Cerebellar nuclear complex (tissue), 1 donor: ENCODE data around the gene CTSE.
"Not testable (repeated sequence)": the region's sequence is repeated elsewhere in the genome, so short reads cannot be mapped to it uniquely, and the experiment has no call there.

ENCODE experiments used
- DNase-seq, 2 experiments: peaks; one replicate each; lab custom pipeline; 2025; lab: John Stamatoyannopoulos, UW

CTSE gene

DNA sequence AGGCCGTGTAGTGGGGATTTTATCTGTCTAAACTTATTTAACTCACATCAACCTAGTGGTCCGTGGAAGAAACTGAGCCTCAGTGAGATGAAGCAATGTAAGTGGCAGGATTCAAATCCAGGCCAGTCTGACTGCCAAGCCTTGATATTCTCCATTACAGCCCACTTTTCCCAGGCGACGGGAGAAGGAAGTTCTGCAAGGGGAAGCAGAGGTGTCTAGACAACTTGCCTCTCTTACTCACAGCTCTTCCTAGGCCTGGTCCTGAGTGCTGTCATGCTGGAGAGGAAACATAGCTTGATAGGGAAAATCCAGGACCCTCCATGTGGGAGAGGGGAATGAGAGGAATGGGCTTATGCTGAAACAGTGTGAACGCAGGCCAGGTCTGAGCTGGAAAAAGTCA is 9.1 kb downstream of the CTSE start:
- no peak for DNase-seq

DNA sequence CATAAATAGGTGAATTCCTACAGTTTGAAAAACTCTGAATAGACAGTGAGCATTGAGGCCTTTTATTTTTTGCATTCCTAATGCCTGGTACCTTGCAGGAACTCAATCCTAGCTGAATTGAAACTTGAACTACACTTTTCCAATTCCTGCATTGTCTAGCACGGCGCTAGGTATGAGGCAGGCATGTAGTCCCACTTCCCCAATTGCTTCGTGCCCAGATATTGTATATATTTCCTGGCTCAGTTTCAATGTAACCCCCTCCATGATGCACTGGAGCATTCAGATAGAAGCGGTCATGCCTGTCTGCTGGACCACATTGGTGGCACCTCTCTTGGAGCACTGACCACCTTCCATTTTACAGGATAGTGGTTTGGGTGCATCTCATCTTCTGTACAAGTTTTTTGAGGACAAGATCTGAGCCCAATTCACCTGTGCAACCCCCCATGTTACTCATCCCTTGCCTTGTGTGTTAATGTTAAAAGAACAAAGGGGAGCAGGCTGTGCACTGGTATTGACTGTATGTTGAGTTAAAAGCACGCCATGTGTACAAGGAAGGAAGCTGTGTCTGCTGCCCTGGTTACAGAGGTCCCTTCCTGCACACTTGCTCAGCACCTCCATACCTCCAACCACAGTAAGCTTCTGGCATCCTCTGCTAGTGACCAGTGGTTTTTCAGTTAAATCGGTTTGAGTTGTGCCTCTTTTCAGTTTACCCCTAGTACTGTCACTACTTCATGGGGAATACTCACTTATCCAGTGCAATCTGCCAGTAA is 10.5 kb downstream of the CTSE start:
- no peak for DNase-seq

DNA sequence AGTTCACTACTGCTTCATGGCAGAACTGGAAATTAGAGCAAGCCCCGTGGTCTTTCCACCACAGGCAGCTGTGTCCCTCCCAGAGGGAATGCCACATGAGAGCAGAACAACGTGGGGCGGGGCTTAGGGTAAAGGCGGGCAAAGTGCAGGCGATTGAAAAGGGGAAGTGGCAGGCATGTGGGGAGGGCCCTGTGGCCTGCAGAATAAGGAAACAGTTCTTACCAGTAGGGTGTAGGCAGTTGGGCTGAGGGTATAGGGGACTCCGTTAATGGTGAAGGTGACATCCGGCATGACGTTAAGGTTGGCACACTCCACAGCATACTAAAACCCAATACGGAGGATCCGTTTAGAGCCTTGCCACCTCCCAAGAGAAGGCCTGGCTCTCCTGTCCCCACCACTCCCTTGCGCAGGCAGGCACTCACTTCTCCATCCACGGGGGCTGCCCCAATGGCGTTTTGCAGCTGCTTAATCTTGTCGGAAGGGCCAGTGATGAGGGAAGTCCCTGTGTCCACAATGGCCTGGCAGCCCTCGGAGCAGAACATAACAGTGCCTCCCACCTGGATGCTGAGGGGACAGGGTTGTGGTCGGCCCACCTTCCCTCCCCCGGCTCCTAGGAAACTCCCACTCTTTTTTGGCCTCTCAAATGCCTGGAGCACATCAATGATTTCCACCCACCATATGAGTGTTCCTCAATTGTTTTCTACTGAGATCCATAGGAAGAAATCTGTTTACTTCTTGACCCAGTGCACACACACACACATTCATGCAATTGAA is 11.4 kb downstream of the CTSE start:
- no peak for DNase-seq

DNA sequence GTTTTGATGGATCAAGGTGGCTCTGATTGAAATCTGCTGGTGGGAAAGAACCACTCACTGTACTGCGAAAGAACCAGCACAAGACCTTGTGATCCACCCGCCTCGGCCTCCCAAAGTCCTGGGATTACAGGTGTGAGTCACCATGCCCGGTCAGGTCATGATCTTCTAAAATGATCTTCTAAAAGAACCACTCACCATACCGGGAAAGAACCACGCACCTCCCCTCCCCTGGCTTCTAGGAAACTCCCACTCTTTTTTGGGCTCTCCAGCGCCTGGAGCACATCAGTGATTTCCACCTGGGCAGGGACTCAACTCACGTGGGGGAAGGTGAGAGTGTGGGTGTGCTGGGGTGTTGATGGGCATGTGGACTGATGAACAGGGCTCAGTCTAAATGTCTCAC is 12.6 kb downstream of the CTSE start:
- no peak for DNase-seq

DNA sequence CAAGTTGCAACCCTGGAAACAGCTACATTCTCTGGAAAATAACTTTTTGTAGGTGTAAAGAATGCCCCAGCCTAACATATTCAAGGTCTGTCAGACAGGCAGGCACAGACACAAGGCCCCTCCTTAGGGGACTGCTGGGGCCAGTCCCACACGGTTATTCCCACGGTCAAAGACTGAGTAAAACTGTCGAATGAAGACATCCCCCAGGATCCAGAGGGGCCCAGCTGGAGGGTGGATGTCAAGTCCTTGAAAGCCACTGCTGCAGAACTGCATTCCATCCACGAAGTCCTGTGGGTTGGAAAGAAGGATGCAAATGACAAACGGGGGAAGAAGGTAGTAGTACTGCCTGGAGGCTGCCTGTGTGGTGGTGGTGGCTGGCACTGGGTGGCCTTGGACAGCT is 13.6 kb downstream of the CTSE start:
- no peak for DNase-seq

DNA sequence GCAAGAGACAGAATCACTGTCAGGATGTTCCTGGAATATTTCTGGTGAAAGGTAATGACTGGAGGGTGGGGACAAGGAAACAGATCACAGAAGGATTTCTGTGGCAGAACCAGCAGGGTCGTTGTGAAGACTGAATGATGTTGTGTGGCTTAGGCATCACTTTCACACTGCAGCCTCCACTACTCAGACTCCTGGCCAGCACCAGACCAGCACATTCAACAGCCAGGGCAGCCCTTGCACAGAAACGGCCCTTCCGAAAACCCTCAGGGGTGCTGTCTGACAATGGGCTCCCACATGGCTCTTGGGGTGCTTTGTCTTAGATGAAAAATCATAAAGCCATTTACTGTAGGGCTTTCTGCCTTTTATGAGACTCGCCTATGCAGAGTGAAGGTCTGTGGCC is 16.7 kb downstream of the CTSE start:
- DNase-seq: no peak

DNA sequence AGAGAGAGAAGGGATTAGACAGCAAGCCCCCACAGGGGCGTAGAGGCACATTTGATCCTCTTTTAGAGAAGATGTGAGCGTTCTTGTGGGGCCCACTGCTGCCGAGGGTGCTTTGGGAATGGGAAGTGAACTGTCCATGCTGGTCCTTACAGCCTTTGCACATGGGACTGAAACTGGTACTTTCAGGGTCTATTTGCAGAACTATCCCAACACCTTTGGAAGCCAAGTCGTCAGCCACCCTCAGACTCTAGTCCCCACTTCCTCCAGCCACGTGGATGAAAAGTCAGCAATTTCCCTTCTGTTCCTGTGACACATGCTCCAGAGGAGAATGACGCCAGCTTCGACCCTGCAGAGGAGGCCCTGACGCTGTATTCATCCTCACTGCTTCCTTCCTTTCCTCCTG is 17.9 kb downstream of the CTSE start:
- no peak for DNase-seq

DNA sequence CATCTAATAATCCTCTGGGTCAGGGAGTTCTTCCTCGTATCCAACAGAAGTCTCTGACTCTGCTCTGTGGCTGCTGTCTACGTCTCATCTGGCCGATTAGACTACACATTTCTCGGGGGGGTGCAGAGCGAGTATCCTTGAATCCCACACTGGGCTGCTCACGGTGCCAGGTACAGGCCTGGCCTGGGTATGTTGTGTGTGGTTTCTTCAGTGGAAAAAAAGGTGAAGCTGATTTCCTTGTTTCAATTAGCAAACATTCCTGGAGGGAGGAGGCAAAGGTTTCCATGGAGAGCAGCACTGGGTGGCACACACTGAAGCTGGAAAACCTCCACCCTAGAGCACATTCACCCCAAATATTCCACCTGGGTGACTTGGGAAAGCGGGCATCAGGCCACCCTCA is 18.5 kb downstream of the CTSE start:
- no peak for DNase-seq

DNA sequence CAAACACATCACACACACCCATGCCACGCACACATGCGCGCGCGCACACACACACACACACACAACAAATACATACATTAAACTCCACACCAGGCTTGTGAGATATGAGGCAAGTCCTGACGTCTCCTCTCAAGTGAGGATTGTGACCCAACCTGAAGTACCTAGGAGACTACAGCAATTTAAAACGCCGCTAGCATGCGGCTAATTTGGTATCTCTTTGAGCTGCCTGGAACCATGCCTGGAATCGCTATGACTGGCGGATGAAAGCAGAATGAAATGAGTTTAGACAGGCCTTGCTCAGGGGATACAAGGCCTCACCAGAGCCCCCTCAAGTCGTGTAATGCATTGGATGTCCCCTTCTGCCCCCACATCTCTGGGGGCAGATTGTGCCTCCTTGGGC is 18.9 kb downstream of the CTSE start:
- no peak for DNase-seq

DNA sequence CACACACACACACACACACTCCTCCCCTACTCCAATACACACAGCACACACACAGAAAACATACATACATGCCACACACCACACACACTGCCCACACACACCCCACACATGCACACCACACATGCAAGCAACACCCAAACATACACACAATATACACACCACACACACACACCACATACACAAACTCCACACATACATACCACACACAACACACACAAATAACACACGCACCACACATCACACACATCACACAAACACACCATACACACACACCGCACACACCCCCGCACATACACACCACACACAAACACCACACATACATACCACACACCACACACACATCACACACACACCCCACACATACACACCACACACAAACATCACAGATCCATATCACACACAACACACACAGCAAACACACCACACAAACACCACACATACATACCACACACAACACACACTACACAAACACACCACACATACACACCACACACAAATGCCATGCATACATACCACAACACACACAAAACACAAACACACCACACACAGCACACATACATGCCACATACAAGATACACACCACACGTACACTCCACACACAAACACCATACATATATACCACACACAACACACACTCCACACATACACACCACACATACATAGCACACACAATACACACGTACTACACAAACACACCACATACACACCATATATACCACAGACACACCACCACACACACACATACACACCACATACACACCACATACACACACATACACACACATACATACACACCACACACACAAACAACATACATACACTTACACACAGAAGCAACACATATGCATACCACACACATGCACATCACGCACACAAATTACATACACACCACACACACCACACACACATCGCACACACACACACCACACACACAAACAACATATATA is 19.6 kb downstream of the CTSE start:
- DNase-seq: no peak

DNA sequence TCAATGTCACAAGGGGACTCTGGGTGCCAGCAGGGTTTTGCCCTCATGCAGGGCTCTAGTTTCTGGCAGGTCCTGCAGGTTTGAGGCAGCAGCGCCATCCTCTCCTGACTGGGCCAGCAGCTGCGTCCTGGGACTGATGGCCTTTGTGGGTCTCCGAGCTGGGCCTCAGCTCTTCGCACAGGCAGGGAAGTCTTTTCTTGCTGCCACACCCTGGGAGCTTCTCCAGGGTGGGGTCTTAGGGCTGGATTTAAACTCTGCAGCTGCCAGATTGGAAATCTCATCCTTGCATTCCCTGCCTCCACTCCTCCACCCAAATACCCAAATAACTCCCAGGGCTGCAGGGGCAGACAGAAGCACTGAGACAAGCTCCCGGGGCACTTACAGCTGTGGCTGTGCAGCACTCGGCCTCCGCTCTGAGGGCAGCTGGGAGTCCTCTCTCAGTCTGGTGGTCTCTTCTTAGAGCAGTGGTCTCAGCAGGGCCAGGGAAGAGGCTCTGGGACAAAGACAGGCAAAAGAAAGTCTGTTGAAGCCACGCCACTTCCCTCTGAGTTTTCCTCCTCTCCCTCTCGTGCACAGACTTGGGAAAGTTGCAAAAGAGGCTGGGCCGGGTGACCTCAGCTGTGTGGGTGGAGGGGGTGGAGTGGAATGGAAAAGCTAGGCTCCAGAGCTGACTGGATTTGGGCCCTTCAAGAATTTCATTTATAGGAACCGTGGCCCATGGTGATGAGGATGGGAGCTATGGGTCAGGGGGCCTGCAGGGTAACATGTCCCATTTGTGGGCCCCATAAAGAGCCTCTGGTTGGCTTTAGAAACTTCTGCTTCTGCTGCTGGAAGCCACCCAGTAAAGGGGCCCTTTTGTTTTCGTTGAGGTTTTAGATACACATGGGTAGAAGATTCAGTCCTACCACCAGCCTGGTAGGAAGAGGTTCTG is 20.6 kb downstream of the CTSE start, which contains the start of gene RAB7B:
RAB7B (minus strand) TSS at position 525 of the 931 bp plus-strand sequence. CDS start 9,260 bp downstream, outside the sequence.
- DNase-seq: no peak

DNA sequence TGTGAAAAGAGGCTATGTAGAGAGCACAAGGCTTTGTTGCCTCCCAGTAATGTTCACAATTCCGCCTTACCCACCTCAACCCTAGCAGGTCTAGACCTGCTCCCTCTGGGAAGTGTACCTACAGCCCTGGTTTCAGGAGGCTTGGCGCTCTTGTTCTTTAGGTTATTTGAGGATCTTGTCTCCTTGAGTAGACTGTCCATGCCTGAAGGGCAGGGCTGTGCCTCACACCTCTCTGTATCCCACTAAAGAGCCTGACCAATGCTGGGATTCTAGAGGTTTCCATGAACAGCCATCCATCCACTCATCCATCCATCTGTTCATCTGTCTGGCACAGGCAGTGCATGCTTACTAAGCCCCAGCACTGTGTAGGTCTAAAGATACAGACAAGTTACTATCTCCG is 21.5 kb downstream of the CTSE start:
- DNase-seq: no peak

DNA sequence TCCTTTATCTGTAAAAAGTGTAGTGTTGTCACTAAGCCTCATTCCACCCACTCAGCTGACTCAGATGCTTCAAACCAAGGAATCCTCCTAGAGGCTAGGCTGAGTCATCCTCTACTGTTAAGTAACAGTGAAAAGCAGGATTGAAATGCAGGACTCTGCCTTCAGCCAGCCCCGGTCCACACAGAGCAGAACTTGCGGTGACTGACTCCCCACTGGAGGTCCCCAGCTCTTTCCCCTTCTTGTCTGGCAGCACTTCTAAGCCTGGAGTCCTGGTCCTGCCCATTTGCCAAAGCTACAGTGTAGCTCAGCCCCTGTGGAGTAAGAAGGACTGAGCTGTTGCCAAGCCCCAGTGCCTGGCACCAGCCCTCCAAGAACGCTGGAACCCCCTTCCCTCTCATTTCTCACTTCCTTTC is 22.2 kb downstream of the CTSE start:
- no peak for DNase-seq

DNA sequence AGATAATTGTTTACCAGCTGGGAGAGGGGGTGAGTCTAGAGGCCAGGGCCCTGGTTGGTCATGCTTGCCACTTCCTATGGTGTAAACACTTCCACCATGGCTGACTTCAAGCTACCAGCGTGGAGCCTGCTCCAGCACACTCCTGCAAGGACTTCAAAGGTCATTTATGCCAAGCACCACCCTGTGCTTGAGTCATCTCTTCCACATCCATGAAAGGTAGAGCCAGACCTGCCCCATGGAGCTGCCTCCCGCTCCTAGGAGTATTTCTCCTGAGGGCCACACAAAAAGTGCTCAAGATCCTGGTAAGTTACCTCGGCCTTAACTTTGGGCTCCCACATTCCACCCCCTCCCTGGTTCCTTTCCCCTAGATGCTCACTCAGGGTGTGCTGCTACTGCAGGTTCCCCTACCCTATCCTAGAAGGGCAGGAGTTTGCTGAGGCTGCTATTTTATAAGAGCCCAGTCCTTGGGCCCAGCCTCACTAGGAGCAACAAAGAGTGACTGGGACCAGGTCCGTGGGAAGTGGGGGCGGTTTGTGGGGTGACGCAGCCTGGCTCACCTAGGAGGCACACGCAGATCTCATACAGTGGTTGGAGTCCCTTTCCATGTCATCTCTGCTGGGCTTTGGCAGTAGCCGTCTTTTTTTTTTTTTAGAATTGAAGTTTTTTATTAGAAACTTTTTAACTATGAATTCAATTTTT is 22.9 kb downstream of the CTSE start:
- DNase-seq: no peak

DNA sequence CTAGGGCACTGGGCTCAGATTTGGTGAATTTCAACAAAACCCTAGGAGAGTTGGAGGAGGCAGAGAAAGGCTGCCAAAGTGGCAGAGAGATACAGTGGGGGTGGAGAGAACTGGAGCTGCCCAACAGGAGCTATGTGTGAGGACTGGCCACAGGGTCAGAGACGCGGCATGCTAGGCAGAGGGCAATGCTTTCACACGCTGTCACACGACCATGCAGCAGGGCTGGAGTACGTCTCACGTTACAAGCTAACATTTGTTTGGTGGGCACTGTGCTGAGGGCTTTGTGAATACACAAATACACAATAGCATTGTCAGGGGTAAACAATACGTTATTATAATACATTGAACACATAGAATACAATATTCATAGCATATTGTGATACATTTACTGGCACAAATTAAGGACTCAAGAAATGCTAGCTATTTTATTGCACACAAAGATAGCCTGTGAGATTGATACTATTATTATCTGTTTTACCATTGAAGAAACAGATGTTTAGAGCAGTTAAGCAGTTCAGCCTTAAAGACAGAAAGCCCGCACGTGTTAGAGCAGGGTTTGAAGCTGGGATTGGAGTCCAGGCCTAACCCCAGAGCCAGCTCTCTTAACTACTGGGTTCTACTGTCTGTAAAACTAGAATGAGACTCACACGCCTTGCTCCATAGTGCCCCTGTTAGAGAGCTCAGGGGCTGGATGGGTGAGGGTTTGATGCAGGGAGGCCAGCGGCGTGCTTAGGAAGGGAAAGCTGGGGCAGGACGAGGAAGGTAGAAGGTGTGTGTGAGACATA is 25.0 kb downstream of the CTSE start:
- DNase-seq: no peak

DNA sequence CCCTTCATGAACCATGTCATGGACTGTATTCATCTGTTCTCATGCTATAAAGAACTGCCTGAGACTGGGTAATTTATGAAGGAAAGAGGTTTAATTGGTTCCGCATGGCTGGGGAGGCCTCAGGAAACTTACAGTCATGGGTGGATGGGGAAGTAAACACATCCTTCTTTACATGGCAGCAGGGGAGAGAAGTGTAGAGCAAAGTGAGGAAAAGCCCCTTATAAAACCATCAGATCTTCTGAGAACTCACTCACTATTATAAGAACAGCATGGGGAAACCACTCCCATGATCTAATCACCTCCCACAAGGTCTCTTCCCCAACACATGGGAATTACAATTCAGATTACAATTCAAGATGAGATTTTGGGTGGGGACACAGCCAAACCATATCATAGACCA is 27.1 kb downstream of the CTSE start:
- not testable (repeated sequence) for DNase-seq

DNA sequence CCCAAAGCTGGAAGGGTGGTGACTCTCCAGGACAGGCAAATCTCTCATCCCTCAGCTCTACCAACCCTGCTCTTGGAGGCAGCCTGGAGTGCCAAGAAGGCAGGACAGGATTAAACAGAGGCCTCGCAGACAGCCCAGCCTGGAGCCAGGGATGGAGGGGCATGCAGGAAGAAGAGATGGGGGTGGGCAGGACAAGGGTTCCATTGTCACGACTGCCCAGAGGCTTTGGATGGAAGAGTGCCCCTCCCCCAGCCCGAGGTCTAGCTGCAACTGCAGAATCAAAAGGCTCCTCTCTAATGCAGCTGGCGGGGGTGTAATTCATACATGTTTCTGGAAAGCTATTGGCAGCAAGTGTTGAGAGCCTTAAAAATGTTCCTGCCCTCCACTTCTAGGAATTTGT is 29.3 kb downstream of the CTSE start:
- DNase-seq: no peak

DNA sequence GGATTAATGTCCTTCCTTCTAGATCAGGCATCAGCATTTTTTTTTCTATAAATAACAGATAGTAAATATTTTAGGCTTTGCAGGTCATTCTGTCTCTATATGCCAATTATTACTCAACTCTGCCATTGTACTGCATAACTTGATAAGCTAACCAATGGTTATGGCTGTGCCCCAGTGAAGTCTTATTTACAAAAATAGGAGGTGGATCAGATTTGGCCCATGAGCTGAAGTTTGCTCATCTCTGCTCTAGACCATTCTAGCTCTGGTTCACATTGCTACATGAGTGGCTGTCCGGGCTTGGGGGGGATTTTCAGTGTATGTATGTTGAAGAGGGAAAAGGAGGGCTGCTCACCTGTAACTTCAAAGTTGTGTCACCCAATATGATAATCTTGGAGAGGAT is 30.6 kb downstream of the CTSE start:
- DNase-seq: no peak

DNA sequence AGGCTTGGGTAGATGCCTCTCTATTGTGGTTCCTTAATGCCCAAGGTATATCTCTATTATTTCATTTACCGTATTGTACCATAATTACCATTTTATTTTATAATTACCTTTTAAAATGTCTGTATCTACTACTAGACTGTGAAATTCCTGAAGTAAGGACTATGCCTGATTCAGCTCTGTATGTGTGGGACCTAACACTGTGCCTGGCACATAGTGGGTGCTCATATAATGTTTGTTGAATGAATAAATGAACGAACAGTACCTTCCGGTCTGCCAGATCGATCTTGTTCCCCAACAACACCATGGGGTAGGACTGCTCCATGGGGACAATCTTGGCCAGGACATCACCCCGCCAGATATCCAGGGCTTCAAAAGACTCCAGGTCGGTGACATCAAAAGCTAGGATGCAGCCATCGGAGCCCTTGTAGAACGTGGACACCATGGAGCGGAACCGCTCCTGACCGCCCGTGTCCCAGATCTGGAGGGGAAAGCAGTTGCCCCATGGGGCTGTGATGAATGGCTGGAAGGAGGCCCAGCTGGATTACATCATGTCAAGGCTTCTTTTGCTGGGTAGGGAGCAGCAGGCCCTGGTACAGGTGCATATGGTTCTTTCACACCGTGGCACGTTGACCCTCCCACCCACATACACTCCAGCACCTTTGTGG is 31.3 kb downstream of the CTSE start:
- DNase-seq: no peak
